NB4 (cell line): Measurements from ENCODE around the gene NBEAL1.
A peak's percentile ranks its signal among the peaks of the same experiment; 100 is the strongest.

Source experiments
- CTCF ChIP-seq: IDR thresholded peaks from one replicate; pipeline ENCODE4 v1.5.1; 2012; ENCODE audit warnings: low read depth, low read length
- MAX ChIP-seq: IDR thresholded peaks from 2 replicates; pipeline ENCODE4 v1.6.1; 2011; ENCODE audit warnings: low read depth, low read length
- MYC ChIP-seq: IDR thresholded peaks from 2 replicates; pipeline ENCODE4 v1.6.1; 2011; ENCODE audit warnings: low read depth, low read length
- POLR2A ChIP-seq: IDR thresholded peaks from 2 replicates; pipeline ENCODE4 v1.6.1; 2011; ENCODE audit warnings: mild to moderate bottlenecking; ENCODE audit not compliant: insufficient read length; ENCODE audit errors: extremely low read depth

GRCh38 chr2:203225423-203226039 lies 210.9 kb downstream of the NBEAL1 start:
- TF ChIP-seq CTCF (peak; percentile 69), POLR2A (no peak), MAX (no peak), MYC (no peak)
